ENCODE data around the gene APBA2. TPM values are rescaled to one million over a fixed set of nuclear protein-coding genes. Genes with fewer than 3 reads are reported as not detected.

APBA2 gene
- total and polyA plus RNA-seq, 8 donors: 0.45 to 13.3 (median 2.0) TPM; not detected in 1

GRCh38 chr15:29081781-29082180 lies 196.0 kb downstream of the APBA2 start:
- WGBS, 5 donors: 89 to 95% (median 93%) methylated on average over 10 of the region's 10 CpGs
- H3K9me3 ChIP-seq: peaks cover 0 to 7% (median 2%) of the 10 kb centered on the region in 4 donors

GRCh38 chr15:29083161-29083560 lies 197.4 kb downstream of the APBA2 start:
- Histone ChIP-seq H3K4me1 (no peaks in the 10 kb centered on the region), H3K9me3 (peaks cover 0 to 7% (median 2%) of the 10 kb centered on the region in 4 donors), H3K36me3 (no peaks in the 10 kb centered on the region), H3K27ac (no peak overlapping the region), H3K27me3 (no peaks in the 10 kb centered on the region), H3K4me3 (no peak overlapping the region)
- TF ChIP-seq EP300 (IDR thresholded peaks at IDR 0.05) (no peak), POLR2A (IDR thresholded peaks at IDR 0.05) (no peak), POLR2AphosphoS5 (IDR thresholded peaks at IDR 0.05) (no peak), CTCF (IDR thresholded peaks at IDR 0.05) (no peak)
- WGBS, 5 donors: 89 to 97% (median 95%) methylated on average over 4 of the region's 4 CpGs
- no peak for DNase-seq
- intact Hi-C loops (cut with DNase I; ENCODE audit: low total_unique reads): no loop called here

More at GRCh38 chr15:29081781-29082180, 196.0 kb downstream of the APBA2 start:
- DNase-seq: no peak
- Histone ChIP-seq H3K4me3 (no peak overlapping the region), H3K27ac (no peak overlapping the region), H3K4me1 (no peaks in the 10 kb centered on the region), H3K36me3 (no peaks in the 10 kb centered on the region), H3K27me3 (no peaks in the 10 kb centered on the region)
- intact Hi-C loops (cut with DNase I; ENCODE audit: low total_unique reads): no loop called here
- no peak for TF ChIP-seq POLR2A (IDR thresholded peaks at IDR 0.05)
- TF ChIP-seq CTCF (IDR thresholded peaks at IDR 0.05): no peak
- no peak for TF ChIP-seq EP300 (IDR thresholded peaks at IDR 0.05)
- TF ChIP-seq POLR2AphosphoS5 (IDR thresholded peaks at IDR 0.05): no peak

GRCh38 chr15:29083858-29084257 lies 198.1 kb downstream of the APBA2 start:
- Histone ChIP-seq H3K36me3 (no peaks in the 10 kb centered on the region), H3K27me3 (no peaks in the 10 kb centered on the region), H3K9me3 (peaks cover 0 to 7% (median 2%) of the 10 kb centered on the region in 4 donors), H3K4me3 (no peak overlapping the region), H3K4me1 (no peaks in the 10 kb centered on the region), H3K27ac (no peak overlapping the region)
- intact Hi-C loops (cut with DNase I; ENCODE audit: low total_unique reads): no loop called here
- TF ChIP-seq CTCF (IDR thresholded peaks at IDR 0.05) (no peak), EP300 (IDR thresholded peaks at IDR 0.05) (no peak), POLR2AphosphoS5 (IDR thresholded peaks at IDR 0.05) (no peak), POLR2A (IDR thresholded peaks at IDR 0.05) (no peak)
- WGBS, 5 donors: 88 to 96% (median 93%) methylated on average over 2 of the region's 2 CpGs
- DNase-seq: no peak

GRCh38 chr15:29086001-29086400 lies 200.2 kb downstream of the APBA2 start:
- no peaks in the 10 kb centered on the region for H3K4me1 ChIP-seq
- peaks cover 0 to 7% (median 2%) of the 10 kb centered on the region in 4 donors for H3K9me3 ChIP-seq
- WGBS, 5 donors: 71 to 78% (median 76%) methylated on average over 5 of the region's 5 CpGs
- peaks cover 0 to 14% (median 0%) of the 10 kb centered on the region in 3 donors for H3K27me3 ChIP-seq
- no peaks in the 10 kb centered on the region for H3K36me3 ChIP-seq
- H3K4me3 ChIP-seq: no peak overlapping the region
- TF ChIP-seq CTCF (IDR thresholded peaks at IDR 0.05) (no peak), EP300 (IDR thresholded peaks at IDR 0.05) (no peak), POLR2AphosphoS5 (IDR thresholded peaks at IDR 0.05) (no peak), POLR2A (IDR thresholded peaks at IDR 0.05) (no peak)
- H3K27ac ChIP-seq: no peak overlapping the region
- no peak for DNase-seq
- intact Hi-C loops (cut with DNase I; ENCODE audit: low total_unique reads): no loop called here

All from stomach (tissue), 9 donors.